ENCODE results near the gene ZKSCAN8. TPM values are rescaled to one million over a fixed set of nuclear protein-coding genes. Genes with fewer than 3 reads are reported as not detected.
"Not testable (repeated sequence)": the region's sequence is repeated elsewhere in the genome, so short reads cannot be mapped to it uniquely, and the experiment has no call there.

The ZKSCAN8 gene
- total and polyA plus RNA-seq, 2 experiments from 2014 or later: 4.1 to 21.2 TPM

DNA sequence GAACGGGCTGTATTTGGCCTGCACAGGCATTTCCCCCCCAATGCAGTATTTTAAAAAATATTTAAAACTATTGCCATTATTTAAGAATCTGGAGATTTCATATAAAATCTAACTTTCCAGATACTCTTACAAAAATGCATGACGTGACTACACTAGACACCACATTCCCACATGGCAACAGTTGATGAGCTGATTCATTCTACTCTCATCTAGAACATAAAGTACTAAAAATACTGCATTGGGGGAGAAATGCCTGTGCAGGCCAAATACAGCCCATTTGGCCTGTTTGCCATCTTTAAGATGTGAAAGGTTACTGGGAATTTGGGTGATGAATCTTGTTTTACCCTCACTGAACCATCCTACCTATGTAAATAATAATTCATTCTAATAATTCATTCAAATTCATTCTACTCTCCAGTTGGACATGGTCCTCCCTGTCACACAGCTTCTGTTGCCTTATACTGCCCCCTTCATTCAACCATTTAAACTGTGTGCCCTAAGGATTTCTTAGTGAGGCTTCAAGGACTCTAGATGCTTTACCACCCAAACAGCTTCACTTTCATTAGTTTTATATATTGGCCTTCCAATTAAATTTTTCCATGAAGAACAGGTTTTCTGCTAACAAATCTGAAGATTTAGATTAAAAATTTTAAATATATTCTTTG, 24.2 kb upstream of the ZKSCAN8 start:
- no peaks in the 10 kb centered on the region for H4K20me1 ChIP-seq (ENCODE audit: insufficient read depth, poor library complexity, severe bottlenecking)
- H3K36me3 ChIP-seq (replicated peaks; ENCODE audit: insufficient read depth, low read depth): no peaks in the 10 kb centered on the region
- no peak overlapping the region for H3K27ac ChIP-seq
- no peak overlapping the region for H3K4me3 ChIP-seq
- H3K9me2 ChIP-seq (replicated peaks; ENCODE audit: insufficient read depth): no peaks in the 10 kb centered on the region
- H3K4me1 ChIP-seq (ENCODE audit: insufficient read depth): no peaks in the 10 kb centered on the region
- H2AFZ ChIP-seq: no peak overlapping the region
- no peaks in the 10 kb centered on the region for H3K9me3 ChIP-seq (ENCODE audit: low read depth)
- DNase-seq (ENCODE audit: low spot score): no peak
- no peak overlapping the region for H3K4me2 ChIP-seq
- H3K79me2 ChIP-seq: no peaks in the 10 kb centered on the region
- 100% methylated on average over 2 of the region's 2 CpGs for WGBS (ENCODE audit: low lambda C conversion rate, missing lambda C conversion rate)
- TF ChIP-seq, protein P1, sequence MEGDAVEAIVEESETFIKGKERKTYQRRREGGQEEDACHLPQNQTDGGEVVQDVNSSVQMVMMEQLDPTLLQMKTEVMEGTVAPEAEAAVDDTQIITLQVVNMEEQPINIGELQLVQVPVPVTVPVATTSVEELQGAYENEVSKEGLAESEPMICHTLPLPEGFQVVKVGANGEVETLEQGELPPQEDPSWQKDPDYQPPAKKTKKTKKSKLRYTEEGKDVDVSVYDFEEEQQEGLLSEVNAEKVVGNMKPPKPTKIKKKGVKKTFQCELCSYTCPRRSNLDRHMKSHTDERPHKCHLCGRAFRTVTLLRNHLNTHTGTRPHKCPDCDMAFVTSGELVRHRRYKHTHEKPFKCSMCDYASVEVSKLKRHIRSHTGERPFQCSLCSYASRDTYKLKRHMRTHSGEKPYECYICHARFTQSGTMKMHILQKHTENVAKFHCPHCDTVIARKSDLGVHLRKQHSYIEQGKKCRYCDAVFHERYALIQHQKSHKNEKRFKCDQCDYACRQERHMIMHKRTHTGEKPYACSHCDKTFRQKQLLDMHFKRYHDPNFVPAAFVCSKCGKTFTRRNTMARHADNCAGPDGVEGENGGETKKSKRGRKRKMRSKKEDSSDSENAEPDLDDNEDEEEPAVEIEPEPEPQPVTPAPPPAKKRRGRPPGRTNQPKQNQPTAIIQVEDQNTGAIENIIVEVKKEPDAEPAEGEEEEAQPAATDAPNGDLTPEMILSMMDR (IDR thresholded peaks at IDR 0.05; ENCODE audit: poor library complexity): no peak
- TF ChIP-seq EZH2phosphoT487 (IDR thresholded peaks at IDR 0.05; ENCODE audit: low read depth, severe bottlenecking, unreplicated experiment): no peak
- TF ChIP-seq EZH2 (IDR thresholded peaks at IDR 0.05; ENCODE audit: borderline replicate concordance): no peak
- no peaks in the 10 kb centered on the region for H3K27me3 ChIP-seq

- no peak overlapping the region for H3K27ac ChIP-seq
- H3K4me3 ChIP-seq: no peak overlapping the region
- H3K27me3 ChIP-seq: no peaks in the 10 kb centered on the region
- no peaks in the 10 kb centered on the region for H3K9me2 ChIP-seq (replicated peaks; ENCODE audit: insufficient read depth)
- no peak overlapping the region for H3K4me2 ChIP-seq
- no peak overlapping the region for H2AFZ ChIP-seq
- H4K20me1 ChIP-seq (ENCODE audit: insufficient read depth, poor library complexity, severe bottlenecking): no peaks in the 10 kb centered on the region
- no peaks in the 10 kb centered on the region for H3K9me3 ChIP-seq (ENCODE audit: low read depth)
- DNase-seq (ENCODE audit: low spot score): no peak
- TF ChIP-seq EZH2phosphoT487 (IDR thresholded peaks at IDR 0.05; ENCODE audit: low read depth, severe bottlenecking, unreplicated experiment) (no peak), EZH2 (IDR thresholded peaks at IDR 0.05; ENCODE audit: borderline replicate concordance) (no peak)
- TF ChIP-seq, protein P1 (IDR thresholded peaks at IDR 0.05; ENCODE audit: poor library complexity): no peak
- H3K36me3 ChIP-seq (replicated peaks; ENCODE audit: insufficient read depth, low read depth): no peaks in the 10 kb centered on the region
- H3K4me1 ChIP-seq (ENCODE audit: insufficient read depth): no peaks in the 10 kb centered on the region
- peaks cover 5% of the 10 kb centered on the region for H3K79me2 ChIP-seq
- WGBS (ENCODE audit: low lambda C conversion rate, missing lambda C conversion rate): 81% methylated on average over 1 of the region's 1 CpG
These were observed 23.5 kb upstream of the ZKSCAN8 start for GRCh38 chr6:28118217-28118616.

DNA sequence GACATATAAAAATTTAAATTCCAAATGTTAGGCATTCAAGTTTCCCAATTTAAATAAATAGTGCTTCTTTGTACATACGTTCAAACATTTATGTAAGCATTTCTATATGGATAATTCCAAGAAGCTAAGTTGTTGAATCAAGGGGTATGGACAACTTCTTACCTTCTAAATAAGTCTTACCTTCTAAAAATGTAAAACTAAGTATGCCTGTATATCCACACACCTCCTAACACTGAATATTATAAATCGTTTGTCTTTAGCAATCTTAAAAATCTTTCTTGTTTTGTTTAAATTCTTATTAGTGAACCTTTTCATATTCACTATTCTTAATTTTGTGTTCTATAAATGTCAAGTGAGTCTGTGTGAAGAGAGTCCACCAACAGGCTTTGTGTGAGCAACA, 19.8 kb upstream of the ZKSCAN8 start:
- Histone ChIP-seq H3K36me3 (replicated peaks; ENCODE audit: insufficient read depth, low read depth) (no peaks in the 10 kb centered on the region), H3K79me2 (peaks cover 27% of the 10 kb centered on the region), H3K27ac (no peak overlapping the region), H3K4me3 (no peak overlapping the region), H3K4me1 (ENCODE audit: insufficient read depth) (no peaks in the 10 kb centered on the region), H3K4me2 (no peak overlapping the region), H4K20me1 (ENCODE audit: insufficient read depth, poor library complexity, severe bottlenecking) (no peaks in the 10 kb centered on the region), H3K9me2 (replicated peaks; ENCODE audit: insufficient read depth) (no peaks in the 10 kb centered on the region), H3K27me3 (no peaks in the 10 kb centered on the region), H2AFZ (no peak overlapping the region), H3K9me3 (ENCODE audit: low read depth) (no peaks in the 10 kb centered on the region)
- TF ChIP-seq, protein P1 (IDR thresholded peaks at IDR 0.05; ENCODE audit: poor library complexity): no peak
- TF ChIP-seq EZH2 (IDR thresholded peaks at IDR 0.05; ENCODE audit: borderline replicate concordance) (no peak), EZH2phosphoT487 (IDR thresholded peaks at IDR 0.05; ENCODE audit: low read depth, severe bottlenecking, unreplicated experiment) (no peak)
- no peak for DNase-seq (ENCODE audit: low spot score)
- 98% methylated on average over 2 of the region's 2 CpGs for WGBS (ENCODE audit: low lambda C conversion rate, missing lambda C conversion rate)

DNA sequence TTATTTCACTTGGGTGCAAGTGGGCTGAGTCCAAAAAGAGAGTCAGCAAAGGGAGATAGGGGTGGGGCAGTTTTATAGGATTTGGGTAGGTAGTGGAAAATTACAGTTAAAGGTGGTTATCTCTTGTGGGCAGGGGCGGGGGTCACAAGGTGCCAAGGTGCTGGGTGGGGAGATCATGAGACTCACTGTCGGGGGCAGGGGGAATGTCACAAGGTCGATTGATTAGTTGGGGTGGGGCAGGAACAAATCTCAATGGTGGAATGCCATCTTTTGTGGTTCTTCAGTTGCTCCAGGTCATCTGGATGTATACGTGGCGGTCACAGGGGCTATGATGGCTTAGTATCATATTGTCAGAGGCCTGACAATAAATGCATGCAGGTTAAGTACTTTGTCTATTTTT, 19.4 kb upstream of the ZKSCAN8 start:
- H2AFZ ChIP-seq; H3K9me2 ChIP-seq (replicated peaks; ENCODE audit: insufficient read depth); DNase-seq (ENCODE audit: low spot score); H3K27me3 ChIP-seq; H3K4me1 ChIP-seq (ENCODE audit: insufficient read depth); H3K4me3 ChIP-seq; H4K20me1 ChIP-seq (ENCODE audit: insufficient read depth, poor library complexity, severe bottlenecking); H3K9me3 ChIP-seq (ENCODE audit: low read depth); H3K4me2 ChIP-seq; H3K27ac ChIP-seq; H3K36me3 ChIP-seq (replicated peaks; ENCODE audit: insufficient read depth, low read depth): not testable (repeated sequence)
- 92% methylated on average over 5 of the region's 5 CpGs for WGBS (ENCODE audit: low lambda C conversion rate, missing lambda C conversion rate)
- peaks cover 28% of the 10 kb centered on the region for H3K79me2 ChIP-seq

Data from hepatocyte (in vitro differentiated cells).